GM12878 (cell line): ENCODE data around the gene ZNF804B. TPM values are rescaled to one million over a fixed set of nuclear protein-coding genes. Genes with fewer than 3 reads are reported as not detected.

ENCODE experiments used
- ATAC-seq: fragments of 200-7000 bp; cut with Tn5 transposase; 3 replicates; pipeline ENCODE4 v1.9.1; 2020; ENCODE audit warnings: mild to moderate bottlenecking, moderate library complexity
- BruUV-seq: library from RNA; stranded (reverse); fragments of 400-500 nt; replicated peaks from 2 replicates; lab custom pipeline; 2021; lab: Mats Ljungman, UMichigan
- CTCF ChIA-PET: fragments of 300-600 bp; sonication (Branson Sonifier 250); formaldehyde crosslinking; extraction: SDS; loops from one replicate; lab custom pipeline; 2021; ENCODE audit warnings: inconsistent platforms; lab: Yijun Ruan, JAX
- POLR2A ChIA-PET: fragments of 350-600 bp; formaldehyde crosslinking; extraction: SDS; loops from one replicate; lab custom pipeline; 2021; ENCODE audit warnings: inconsistent platforms; lab: Charles Lee
- RAD21 ChIA-PET: fragments of 300-600 bp; sonication (Branson Sonifier 250); formaldehyde crosslinking; loops from one replicate; lab custom pipeline; 2023; ENCODE audit warnings: antibody characterized with exemption; ENCODE audit not compliant: unreplicated experiment; lab: Charles Lee
- SMC1A ChIA-PET: fragments of 300-600 bp; sonication (Branson Sonifier 250); formaldehyde crosslinking; loops from one replicate; lab custom pipeline; 2023; ENCODE audit not compliant: unreplicated experiment, uncharacterized antibody; lab: Charles Lee
- DNase-seq: peaks from one replicate; pipeline ENCODE4 v3.0.0-alpha.2; 2011; ENCODE audit warnings: low read depth, low spot score
- FAIRE-seq: peaks from 3 replicates; lab custom pipeline; 2011; peaks lifted over from hg19 to GRCh38; lab: Jason Lieb, UNC
- H2AFZ ChIP-seq: 2 replicates; pipeline ENCODE4 v1.6.0; 2011; ENCODE audit warnings: low read depth, low read length, control low read depth; ENCODE audit not compliant: control insufficient read depth
- H3K27ac ChIP-seq: 2 replicates; pipeline ENCODE4 v1.5.1; 2011; ENCODE audit warnings: control low read depth; ENCODE audit not compliant: control insufficient read depth, insufficient read depth
- H3K27me3 ChIP-seq, 2 experiments: replicated peaks in 1 of 2; 2 replicates each; pipeline versions ENCODE4 v1.6.0 to v1.6.1; 2011; ENCODE audit warnings: low read length in 1 of 2; ENCODE audit not compliant: control insufficient read depth in 2 of 2, insufficient read depth in 2 of 2
- H3K36me3 ChIP-seq, 2 experiments: 2 replicates each; pipeline ENCODE4 v1.5.1; 2011; ENCODE audit warnings: low read length in 1 of 2; ENCODE audit not compliant: control insufficient read depth in 2 of 2, insufficient read depth in 2 of 2
- H3K4me1 ChIP-seq: 2 replicates; pipeline ENCODE4 v1.6.1; 2011; ENCODE audit warnings: mild to moderate bottlenecking, low read length, moderate library complexity, mixed read lengths; ENCODE audit not compliant: control insufficient read depth, insufficient read depth
- H3K4me2 ChIP-seq: 2 replicates; pipeline ENCODE4 v1.6.0; 2011; ENCODE audit warnings: control low read depth; ENCODE audit not compliant: control insufficient read depth, insufficient read depth
- H3K4me3 ChIP-seq: fragments of 200-600 bp; sonication (generic); 2 replicates; pipeline ENCODE4 v1.5.1; 2016
- H3K79me2 ChIP-seq: 2 replicates; pipeline ENCODE4 v1.6.0; 2011; ENCODE audit warnings: low read length; ENCODE audit not compliant: control insufficient read depth, insufficient read depth
- H3K9ac ChIP-seq: 2 replicates; pipeline ENCODE4 v1.8.0; 2011; ENCODE audit warnings: low read length, control low read depth, mixed read lengths; ENCODE audit not compliant: control insufficient read depth, insufficient read depth
- H3K9me3 ChIP-seq: replicated peaks from 3 replicates; pipeline ENCODE4 v1.5.1; 2011; ENCODE audit warnings: mild to moderate bottlenecking, low read length; ENCODE audit not compliant: control insufficient read depth, insufficient read depth
- H4K20me1 ChIP-seq: 2 replicates; pipeline ENCODE4 v1.6.0; 2011; ENCODE audit not compliant: control insufficient read depth, insufficient read depth
- BHLHE40 ChIP-seq, 2 experiments: fragments of 450-650 bp in 1 of 2; IDR thresholded peaks; 2 replicates each; pipeline ENCODE4 v1.6.1; 2011 to 2017; ENCODE audit warnings: low read depth in 2 of 2, borderline replicate concordance in 1 of 2, improper control_type of control experiment in 1 of 2, low read length in 1 of 2, mild to moderate bottlenecking in 1 of 2
- HCFC1 ChIP-seq: fragments of 150-350 bp; IDR thresholded peaks from 2 replicates; pipeline ENCODE4 v1.6.1; 2014; ENCODE audit warnings: low read length
- IKZF1 ChIP-seq: fragments of 450-650 bp; conservative IDR thresholded peaks from 2 replicates; pipeline ENCODE4 v1.6.1; 2017; ENCODE audit warnings: antibody characterized with exemption, mild to moderate bottlenecking
- IKZF2 ChIP-seq, 2 experiments: fragments of 450-650 bp; IDR thresholded peaks; 2 replicates each; pipeline ENCODE4 v1.6.1; 2017; ENCODE audit warnings: mild to moderate bottlenecking in 2 of 2, moderate library complexity in 2 of 2
- MTA2 ChIP-seq: fragments of 450-650 bp; IDR thresholded peaks from 2 replicates; pipeline ENCODE4 v1.6.1; 2016; ENCODE audit warnings: low read depth, mild to moderate bottlenecking, moderate library complexity
- MXI1 ChIP-seq: fragments of 150-350 bp; IDR thresholded peaks from 2 replicates; pipeline ENCODE4 v1.6.1; 2011; ENCODE audit warnings: low read depth, mild to moderate bottlenecking, inconsistent platforms, low read length, improper control_type of control experiment
- NBN ChIP-seq: fragments of 450-650 bp; IDR thresholded peaks from 2 replicates; pipeline ENCODE4 v1.6.1; 2016
- PBX3 ChIP-seq: IDR thresholded peaks from 2 replicates; pipeline ENCODE4 v1.6.1; 2011; ENCODE audit warnings: mild to moderate bottlenecking, low read depth, low read length, moderate library complexity; ENCODE audit not compliant: insufficient replicate concordance
- POLR2AphosphoS2 ChIP-seq: IDR thresholded peaks from 2 replicates; pipeline ENCODE4 v1.6.1; 2011; ENCODE audit warnings: low read depth, mild to moderate bottlenecking, low read length, improper control_type of control experiment, moderate library complexity
- SP1 ChIP-seq: IDR thresholded peaks from one replicate; pipeline ENCODE4 v1.6.1; 2011; ENCODE audit warnings: low read depth, low read length
- TCF12 ChIP-seq: IDR thresholded peaks from 2 replicates; pipeline ENCODE4 v1.6.1; 2011; ENCODE audit warnings: low read depth, mild to moderate bottlenecking, low read length
- WRNIP1 ChIP-seq: IDR thresholded peaks from 2 replicates; pipeline ENCODE4 v1.6.1; 2011; ENCODE audit warnings: low read depth, low read length, improper control_type of control experiment, borderline replicate concordance
- WGBS: methylation state at CpG from one replicate; pipeline ENCODE4 v1.1.6; 2016; ENCODE audit warnings: low lambda C conversion rate; ENCODE audit not compliant: insufficient replicate concordance, insufficient coverage; ENCODE audit errors: missing lambda C conversion rate; 5-methylcytosine and 5-hydroxymethylcytosine counted together
- in situ Hi-C: fragments of 300-500 bp; cut with MboI; formaldehyde crosslinking; loops from 9 replicates; pipeline ENCODE4 v1.14.3; 2018; ENCODE audit warnings: mixed read lengths
- intact Hi-C: fragments of 100-400 bp; cut with micrococcal nuclease; formaldehyde crosslinking; loops from one replicate; pipeline ENCODE4 v1.14.2; 2022; ENCODE audit not compliant: unreplicated experiment
- polyA plus RNA-seq, 11 experiments: library from polyadenylated mRNA; depleted of rRNA in 4 of 11; unstranded in 6 of 11; stranded (reverse) in 5 of 11; fragments of >200 nt; fragmentation: Nextera tagmentation in 4 of 11; fragmentation: Illumina TruSeq in 1 of 11; extraction: Ambion mirVana in 4 of 11; extraction: Trizol in 1 of 11; gene quantifications; 1 replicate in 1 of 11; 2 replicates in 10 of 11; pipeline versions ENCODE4 v1.2.1 to v1.2.3, GENCODE V29; 2011 to 2016; ENCODE audit warnings: inconsistent platforms in 2 of 11, missing spikeins in 2 of 11, low read depth in 1 of 11
- total RNA-seq, 4 experiments: library from RNA; depleted of rRNA in 3 of 4; stranded (reverse); fragments of >200 nt in 3 of 4; fragmentation: Illumina TruSeq in 1 of 4; extraction: Trizol in 1 of 4; gene quantifications; 2 replicates each; pipeline versions ENCODE4 v1.2.1 to v1.2.3, GENCODE V29; 2013 to 2021

The ZNF804B gene
- total and polyA plus RNA-seq, 10 of the 15 experiments (the other 5 are each of a cell fraction or from before 2014, with no cell fraction given): not detected

GRCh38 chr7:89042940-89043339 is 283.4 kb downstream of the ZNF804B start:
- Histone ChIP-seq H3K27ac (no peak overlapping the region), H3K4me2 (no peak overlapping the region), H3K79me2 (no peaks in the 10 kb centered on the region), H4K20me1 (no peaks in the 10 kb centered on the region), H3K9ac (no peak overlapping the region), H3K27me3 (no peaks in the 10 kb centered on the region), H3K9me3 (no peaks in the 10 kb centered on the region), H3K4me3 (no peak overlapping the region)
- DNase-seq (no peak), ATAC-seq (no peak), FAIRE-seq (no peak)
- no TSS peak for BruUV-seq
- ChIA-PET SMC1A (interaction anchor here (1.4 kb wide), 1 partner anchor 38 kb away, joined by 4 read pairs; no protein-coding TSS in a partner anchor), POLR2A (no interaction called here), CTCF (interaction anchor here (0.7 kb wide), 1 partner anchor 34 kb away, joined by 3 read pairs; no protein-coding TSS in a partner anchor), RAD21 (no interaction called here)
- no peak for TF ChIP-seq MXI1
- no peak for TF ChIP-seq HCFC1
- TF ChIP-seq WRNIP1: no peak
- TF ChIP-seq NBN: no peak
- TF ChIP-seq SP1: no peak
- TF ChIP-seq, all 136 proteins: peak for 0
- H3K36me3 ChIP-seq: no peaks in the 10 kb centered on the region
- no peak overlapping the region for H2AFZ ChIP-seq
- WGBS: 39% methylated on average over 3 of the region's 3 CpGs
- in situ Hi-C loops: no loop called here
- H3K4me1 ChIP-seq: no peaks in the 10 kb centered on the region
- intact Hi-C loops: no loop called here

GRCh38 chr7:89049043-89049442 is 289.5 kb downstream of the ZNF804B start:
- intact Hi-C loops (no loop called here), in situ Hi-C loops (no loop called here)
- ATAC-seq (peak; percentile 78), FAIRE-seq (no peak), DNase-seq (no peak)
- ChIA-PET RAD21 (interaction anchor here (1.1 to 1.2 kb wide), 2 partner anchors 20 to 46 kb away, joined by 3 to 4 read pairs; no protein-coding TSS in a partner anchor), SMC1A (interaction anchor here (0.9 to 2.0 kb wide), 6 partner anchors 19 to 654 kb away, joined by 3 to 7 read pairs (median 4); no protein-coding TSS in a partner anchor), CTCF (interaction anchor here (1.0 kb wide), 1 partner anchor 17 kb away, joined by 3 read pairs; no protein-coding TSS in a partner anchor), POLR2A (interaction anchor here (0.8 kb wide), 1 partner anchor 21 kb away, joined by 3 read pairs; no protein-coding TSS in a partner anchor)
- TF ChIP-seq MTA2: peak; percentile 13; the same call in 1 of the 2 replicates
- TF ChIP-seq IKZF1: peak; percentile 30; the same call in 1 of the 2 replicates
- peak in 1 of 2 experiments; percentile 12; a peak in 1 of 4 replicates for TF ChIP-seq BHLHE40 (IDR thresholded peaks at IDR 0.05; ENCODE audit: borderline replicate concordance in 1 of 2, low read depth in 2 of 2, low read length in 1 of 2)
- no peak for TF ChIP-seq PBX3
- no peak for TF ChIP-seq TCF12
- no peak for TF ChIP-seq POLR2AphosphoS2
- TF ChIP-seq IKZF2 (IDR thresholded peaks at IDR 0.05): peak in 1 of 2 experiments; percentile 12; a peak in 1 of 4 replicates
- Histone ChIP-seq H3K36me3 (no peaks in the 10 kb centered on the region), H4K20me1 (no peaks in the 10 kb centered on the region), H2AFZ (no peak overlapping the region), H3K79me2 (no peaks in the 10 kb centered on the region), H3K4me1 (no peaks in the 10 kb centered on the region), H3K27ac (no peak overlapping the region), H3K9ac (no peak overlapping the region), H3K27me3 (no peaks in the 10 kb centered on the region), H3K9me3 (no peaks in the 10 kb centered on the region), H3K4me2 (no peak overlapping the region), H3K4me3 (no peak overlapping the region)
- 30% methylated on average over 3 of the region's 3 CpGs for WGBS
- no TSS peak for BruUV-seq
